Activated CD4-positive, alpha-beta memory T cell treated with anti-CD3 and anti-CD28 coated beads, Interleukin-2, amount 10 ng/mL, durations not matched to agents 7 days and 5 days (primary cell): ENCODE results near the gene NUP62CL. TPM values are rescaled to one million over a fixed set of nuclear protein-coding genes. Genes with fewer than 3 reads are reported as not detected.

Experiments used
- CTCF ChIA-PET: fragments of 350-600 bp; sonication (Branson Sonifier 250); formaldehyde crosslinking; loops from one replicate; lab custom pipeline; 2021; ENCODE audit warnings: antibody characterized with exemption, inconsistent platforms; lab: Charles Lee
- POLR2A ChIA-PET: fragments of 350-600 bp; sonication (Branson Sonifier 250); formaldehyde crosslinking; loops from one replicate; lab custom pipeline; 2021; ENCODE audit warnings: antibody characterized with exemption; lab: Charles Lee
- DNase-seq: peaks from one replicate; pipeline ENCODE4 v3.0.0-alpha.2; 2020
- H3K27ac Mint-ChIP-seq: one replicate; pipeline ENCODE4 v1.8.0; 2021; ENCODE audit warnings: mild to moderate bottlenecking, mixed read lengths
- H3K27me3 Mint-ChIP-seq: one replicate; pipeline ENCODE4 v1.8.0; 2021; ENCODE audit warnings: mixed read lengths
- H3K36me3 Mint-ChIP-seq: one replicate; pipeline ENCODE4 v1.8.0; 2021; ENCODE audit warnings: low read depth, mixed read lengths
- H3K4me1 Mint-ChIP-seq: one replicate; pipeline ENCODE4 v1.8.0; 2021; ENCODE audit warnings: mixed read lengths
- H3K4me3 Mint-ChIP-seq: one replicate; pipeline ENCODE4 v1.8.0; 2021; ENCODE audit warnings: mild to moderate bottlenecking, mixed read lengths
- H3K9me3 Mint-ChIP-seq: one replicate; pipeline ENCODE4 v1.8.0; 2021; ENCODE audit warnings: mixed read lengths
- total RNA-seq, 2 experiments: library from RNA; stranded (reverse); gene quantifications; one replicate each; pipeline ENCODE4 v1.2.3, GENCODE V29; 2021

Gene NUP62CL
- total RNA-seq, 2 experiments from 2014 or later, result 2.3 to 2.5 TPM

GRCh38 chrX:107123750-107124149, 82.5 kb downstream of the NUP62CL start:
- H3K4me3 Mint-ChIP-seq, result no peak overlapping the region
- no peak for DNase-seq
- no peaks in the 10 kb centered on the region for H3K9me3 Mint-ChIP-seq
- POLR2A ChIA-PET, result no interaction called here
- no peak overlapping the region for H3K27ac Mint-ChIP-seq
- CTCF ChIA-PET, result no interaction called here
- H3K4me1 Mint-ChIP-seq, result peaks cover 8% of the 10 kb centered on the region
- H3K27me3 Mint-ChIP-seq, result no peaks in the 10 kb centered on the region
- no peaks in the 10 kb centered on the region for H3K36me3 Mint-ChIP-seq

- peaks cover 28% of the 10 kb centered on the region for H3K4me1 Mint-ChIP-seq
Measured at GRCh38 chrX:107119283-107119682, 87.0 kb downstream of the NUP62CL start.

GRCh38 chrX:107118322-107119147, 87.7 kb downstream of the NUP62CL start, which contains the start of gene RBM41:
Gene RBM41, minus strand, starts transcription at chrX:107118822. Its CDS starts 49 bp downstream, at chrX:107118773.
- Mint-ChIP-seq H3K27me3 (no peaks in the 10 kb centered on the region), H3K4me1 (peaks cover 35% of the 10 kb centered on the region), H3K27ac (peak within 1 kb of the TSS; percentile 94), H3K36me3 (peaks cover 38% of the 10 kb centered on the region), H3K9me3 (no peaks in the 10 kb centered on the region), H3K4me3 (peak within 1 kb of the TSS; percentile 100)
- ChIA-PET CTCF (no interaction called here), POLR2A (interaction anchor here (1.2 to 1.3 kb wide), 4 partner anchors 9 to 510 kb away, joined by 3 to 6 read pairs (median 5); partner anchors contain the start of gene PRPS1)
- DNase-seq, result peak; percentile 80

More at GRCh38 chrX:107119283-107119682, 87.0 kb downstream of the NUP62CL start:
- Mint-ChIP-seq H3K4me3 (peak overlapping the region; percentile 100), H3K27me3 (no peaks in the 10 kb centered on the region), H3K36me3 (peaks cover 30% of the 10 kb centered on the region), H3K9me3 (no peaks in the 10 kb centered on the region), H3K27ac (peak overlapping the region; percentile 94)
- POLR2A ChIA-PET, result interaction anchor here (1.2 to 1.3 kb wide), 4 partner anchors 10 to 509 kb away, joined by 3 to 6 read pairs (median 5); partner anchors contain the start of gene PRPS1
- DNase-seq, result no peak
- CTCF ChIA-PET, result no interaction called here

- Mint-ChIP-seq H3K4me1 (peaks cover 37% of the 10 kb centered on the region), H3K27ac (peak overlapping the region; percentile 35), H3K9me3 (no peaks in the 10 kb centered on the region), H3K36me3 (peaks cover 42% of the 10 kb centered on the region), H3K27me3 (no peaks in the 10 kb centered on the region), H3K4me3 (peak overlapping the region; percentile 100)
- POLR2A ChIA-PET, result interaction anchor here (1.2 to 1.3 kb wide), 4 partner anchors 9 to 510 kb away, joined by 3 to 6 read pairs (median 5); partner anchors contain the start of gene PRPS1
- CTCF ChIA-PET, result no interaction called here
- DNase-seq, result no peak
Measured at GRCh38 chrX:107117993-107118321, 88.3 kb downstream of the NUP62CL start.

- H3K4me1 Mint-ChIP-seq, result peaks cover 10% of the 10 kb centered on the region
- H3K27me3 Mint-ChIP-seq, result no peaks in the 10 kb centered on the region
- no peak for DNase-seq
- POLR2A ChIA-PET, result no interaction called here
- no peak overlapping the region for H3K27ac Mint-ChIP-seq
- H3K4me3 Mint-ChIP-seq, result no peak overlapping the region
- H3K36me3 Mint-ChIP-seq, result peaks cover 46% of the 10 kb centered on the region
- CTCF ChIA-PET, result no interaction called here
- H3K9me3 Mint-ChIP-seq, result no peaks in the 10 kb centered on the region
Measured at GRCh38 chrX:107107459-107107858, 98.8 kb downstream of the NUP62CL start.

GRCh38 chrX:107102980-107103379, 103.3 kb downstream of the NUP62CL start:
- Mint-ChIP-seq H3K4me3 (no peak overlapping the region), H3K27ac (no peak overlapping the region), H3K9me3 (no peaks in the 10 kb centered on the region), H3K27me3 (no peaks in the 10 kb centered on the region), H3K4me1 (peaks cover 8% of the 10 kb centered on the region), H3K36me3 (peaks cover 45% of the 10 kb centered on the region)
- POLR2A ChIA-PET, result no interaction called here
- no peak for DNase-seq
- CTCF ChIA-PET, result no interaction called here

GRCh38 chrX:107076158-107076557, 130.1 kb downstream of the NUP62CL start:
- H3K4me1 Mint-ChIP-seq, result no peaks in the 10 kb centered on the region
- ChIA-PET POLR2A (no interaction called here), CTCF (no interaction called here)
- H3K4me3 Mint-ChIP-seq, result no peak overlapping the region
- no peak overlapping the region for H3K27ac Mint-ChIP-seq
- H3K36me3 Mint-ChIP-seq, result peaks cover 18% of the 10 kb centered on the region
- H3K9me3 Mint-ChIP-seq, result peaks cover 5% of the 10 kb centered on the region
- no peaks in the 10 kb centered on the region for H3K27me3 Mint-ChIP-seq
- no peak for DNase-seq

Other genes starting within 250 kb of the NUP62CL start
- 1 to 10 TPM; 6.3 to 6.9 TPM for gene MORC4, start 206.2 kb downstream of the NUP62CL start, total RNA-seq
- 10 to 100 TPM; 15.7 to 20.2 TPM for gene RBM41, start 87.6 kb downstream of the NUP62CL start, total RNA-seq
- not detected for gene DNAAF6, start 178 bp upstream of the NUP62CL start, total RNA-seq
- gene FRMPD3, start 243.2 kb upstream of the NUP62CL start, total RNA-seq, result not detected